Lower lobe of right lung (tissue), 2 donors: ENCODE data around the gene USP32. TPM values are rescaled to one million over a fixed set of nuclear protein-coding genes. Genes with fewer than 3 reads are reported as not detected.
A peak's percentile ranks its signal among the peaks of the same experiment; 100 is the strongest.
"Not testable (repeated sequence)": the region's sequence is repeated elsewhere in the genome, so short reads cannot be mapped to it uniquely, and the experiment has no call there.

ENCODE experiments used
- ATAC-seq, 2 donors: fragments of 200-7000 bp; cut with Tn5 transposase; one replicate each; pipeline ENCODE4 v1.9.1; 2020 to 2022; ENCODE audit warnings: mild to moderate bottlenecking in 2 of 2, moderate library complexity in 2 of 2
- DNase-seq: peaks from one replicate; pipeline ENCODE4 v3.0.0-alpha.2; 2020
- H3K27ac ChIP-seq: fragments of 200-600 bp; one replicate; pipeline ENCODE4 v1.8.0; 2022
- H3K27me3 ChIP-seq: fragments of 200-600 bp; one replicate; pipeline ENCODE4 v1.8.0; 2022; ENCODE audit warnings: low read depth
- H3K36me3 ChIP-seq: fragments of 200-600 bp; one replicate; pipeline ENCODE4 v1.8.0; 2022; ENCODE audit warnings: mild to moderate bottlenecking
- H3K4me1 ChIP-seq: fragments of 200-600 bp; one replicate; pipeline ENCODE4 v1.8.0; 2022
- H3K4me3 ChIP-seq: fragments of 200-600 bp; one replicate; pipeline ENCODE4 v1.8.0; 2022; ENCODE audit warnings: mild to moderate bottlenecking
- H3K9me3 ChIP-seq: fragments of 200-600 bp; one replicate; pipeline ENCODE4 v1.8.0; 2022
- intact Hi-C: fragments of 100-400 bp; cut with DNase I; formaldehyde crosslinking; loops from one replicate; pipeline ENCODE4 v1.11.0; 2022
- total RNA-seq: library from RNA; stranded (reverse); fragmentation: NEBNext Ultra II Directional; extraction: Animal tissue kit (Norgen Biotek cat#: 25700); gene quantifications from one replicate; pipeline ENCODE4 v1.2.1, GENCODE V29; 2021
- TF ChIP-seq, protein P1 (sequence below): fragments of 200-600 bp; IDR thresholded peaks from one replicate; pipeline ENCODE4 v1.8.0; 2022; ENCODE audit warnings: antibody characterized with exemption, mild to moderate bottlenecking
- donor health status: DM: no; HTN: yes; CAD: no; lungs with severe emphysema.

The USP32 gene
- total RNA-seq, 1 donor from 2014 or later = 68.9 TPM

DNA sequence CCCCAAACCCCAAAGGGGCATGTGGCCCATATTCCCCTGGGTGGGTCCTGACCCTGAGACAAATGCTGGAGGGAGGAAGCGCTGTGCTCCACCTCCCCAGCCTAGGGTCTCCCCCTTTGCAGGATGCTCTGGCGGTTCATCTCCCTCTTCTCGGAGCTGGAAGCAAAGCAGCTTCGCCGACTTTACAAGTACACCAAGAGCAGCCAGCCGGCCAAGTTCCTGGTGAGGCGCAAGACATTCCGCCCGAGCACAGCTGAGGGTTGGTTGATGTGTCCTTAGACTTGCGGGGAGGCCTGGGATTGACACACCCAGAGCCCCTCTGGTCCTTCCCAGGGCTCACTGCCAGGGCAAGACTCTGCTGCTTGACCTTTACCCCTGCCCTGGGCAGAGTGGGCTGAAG is 34.7 kb upstream of the USP32 start:
- Histone ChIP-seq H3K9me3 (no peaks in the 10 kb centered on the region), H3K4me1 (no peaks in the 10 kb centered on the region), H3K27ac (no peak overlapping the region), H3K36me3 (no peaks in the 10 kb centered on the region), H3K27me3 (no peaks in the 10 kb centered on the region), H3K4me3 (no peak overlapping the region)
- ATAC-seq (no peak), DNase-seq (no peak)
- TF ChIP-seq, protein P1, sequence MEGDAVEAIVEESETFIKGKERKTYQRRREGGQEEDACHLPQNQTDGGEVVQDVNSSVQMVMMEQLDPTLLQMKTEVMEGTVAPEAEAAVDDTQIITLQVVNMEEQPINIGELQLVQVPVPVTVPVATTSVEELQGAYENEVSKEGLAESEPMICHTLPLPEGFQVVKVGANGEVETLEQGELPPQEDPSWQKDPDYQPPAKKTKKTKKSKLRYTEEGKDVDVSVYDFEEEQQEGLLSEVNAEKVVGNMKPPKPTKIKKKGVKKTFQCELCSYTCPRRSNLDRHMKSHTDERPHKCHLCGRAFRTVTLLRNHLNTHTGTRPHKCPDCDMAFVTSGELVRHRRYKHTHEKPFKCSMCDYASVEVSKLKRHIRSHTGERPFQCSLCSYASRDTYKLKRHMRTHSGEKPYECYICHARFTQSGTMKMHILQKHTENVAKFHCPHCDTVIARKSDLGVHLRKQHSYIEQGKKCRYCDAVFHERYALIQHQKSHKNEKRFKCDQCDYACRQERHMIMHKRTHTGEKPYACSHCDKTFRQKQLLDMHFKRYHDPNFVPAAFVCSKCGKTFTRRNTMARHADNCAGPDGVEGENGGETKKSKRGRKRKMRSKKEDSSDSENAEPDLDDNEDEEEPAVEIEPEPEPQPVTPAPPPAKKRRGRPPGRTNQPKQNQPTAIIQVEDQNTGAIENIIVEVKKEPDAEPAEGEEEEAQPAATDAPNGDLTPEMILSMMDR = no peak
- intact Hi-C loops = no loop called here

DNA sequence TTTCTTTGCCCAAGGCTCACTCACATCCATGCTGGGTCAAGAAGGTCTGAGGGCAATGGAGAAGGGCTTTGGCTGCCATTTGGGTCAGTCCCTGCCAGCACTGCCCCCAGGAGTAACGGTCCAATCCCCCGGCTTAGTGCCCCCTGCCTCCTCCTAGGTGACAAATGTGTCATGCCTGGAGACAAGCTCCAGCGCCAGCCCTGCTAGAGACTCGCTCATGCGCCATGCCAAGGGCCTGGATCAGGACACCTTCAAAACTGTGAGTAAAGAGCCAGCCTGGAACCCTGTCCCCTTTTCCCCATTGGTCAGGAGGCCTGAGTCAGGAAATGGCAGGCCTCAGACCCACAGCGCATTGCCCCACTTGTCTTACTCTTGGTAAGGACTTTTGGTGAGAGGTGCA is 33.7 kb upstream of the USP32 start:
- Histone ChIP-seq H3K9me3 (no peaks in the 10 kb centered on the region), H3K27me3 (no peaks in the 10 kb centered on the region), H3K36me3 (no peaks in the 10 kb centered on the region), H3K27ac (no peak overlapping the region), H3K4me3 (no peak overlapping the region), H3K4me1 (peaks cover 6% of the 10 kb centered on the region)
- TF ChIP-seq, protein P1 = no peak
- DNase-seq (no peak), ATAC-seq (no peak)
- intact Hi-C loops = no loop called here

DNA sequence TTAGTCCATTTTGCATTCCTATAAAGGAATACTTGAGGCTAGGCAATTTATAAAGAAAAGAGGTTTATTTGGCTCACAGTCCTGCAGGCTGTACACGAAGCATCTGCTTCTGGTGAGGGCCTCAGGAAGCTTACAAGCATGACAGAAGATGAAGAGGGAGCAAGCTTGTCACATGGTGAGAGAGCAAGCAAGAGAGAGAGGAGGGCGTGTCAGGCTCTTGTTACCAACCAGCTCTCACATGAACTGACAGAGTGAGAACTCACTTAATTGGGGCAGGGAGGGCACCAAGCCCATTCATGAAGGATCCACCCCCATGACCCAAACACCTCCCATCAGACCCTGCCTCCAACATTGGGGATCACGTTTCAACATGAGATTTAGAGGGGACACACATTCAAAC is 31.9 kb upstream of the USP32 start:
- H3K36me3 ChIP-seq = no peaks in the 10 kb centered on the region
- TF ChIP-seq, protein P1 = no peak
- H3K27me3 ChIP-seq = no peaks in the 10 kb centered on the region

GRCh38 chr17:60422162-60422665 is 30.3 kb upstream of the USP32 start, which contains the start of gene CHCT1:
Gene CHCT1, plus strand, starts transcription at chr17:60422489. Its CDS starts 104 bp downstream, at chr17:60422593.
- Histone ChIP-seq H3K27me3 (no peaks in the 10 kb centered on the region), H3K4me1 (peaks cover 8% of the 10 kb centered on the region), H3K27ac (peak within 1 kb of the TSS; percentile 66), H3K36me3 (no peaks in the 10 kb centered on the region), H3K4me3 (peak within 1 kb of the TSS; percentile 55), H3K9me3 (no peaks in the 10 kb centered on the region)
- intact Hi-C loops = no loop called here
- ATAC-seq = peak; percentile 32 to 47
- TF ChIP-seq, protein P1 = no peak
- peak; percentile 67 for DNase-seq

More for the DNA sequence above, 31.9 kb upstream of the USP32 start:
- Histone ChIP-seq H3K4me3 (no peak overlapping the region), H3K27ac (no peak overlapping the region), H3K9me3 (no peaks in the 10 kb centered on the region), H3K4me1 (peaks cover 8% of the 10 kb centered on the region)
- DNase-seq (no peak), ATAC-seq (no peak)
- intact Hi-C loops = no loop called here

- ATAC-seq (peak; percentile 97 to 98), DNase-seq (peak; percentile 84)
- Histone ChIP-seq H3K4me3 (peak overlapping the region; percentile 55), H3K36me3 (no peaks in the 10 kb centered on the region), H3K4me1 (peaks cover 8% of the 10 kb centered on the region), H3K27me3 (no peaks in the 10 kb centered on the region), H3K27ac (peak overlapping the region; percentile 66), H3K9me3 (no peaks in the 10 kb centered on the region)
- intact Hi-C loops = no loop called here
- TF ChIP-seq, protein P1 = peak; percentile 99
Measured at GRCh38 chr17:60421273-60422161, 29.6 kb upstream of the USP32 start.

DNA sequence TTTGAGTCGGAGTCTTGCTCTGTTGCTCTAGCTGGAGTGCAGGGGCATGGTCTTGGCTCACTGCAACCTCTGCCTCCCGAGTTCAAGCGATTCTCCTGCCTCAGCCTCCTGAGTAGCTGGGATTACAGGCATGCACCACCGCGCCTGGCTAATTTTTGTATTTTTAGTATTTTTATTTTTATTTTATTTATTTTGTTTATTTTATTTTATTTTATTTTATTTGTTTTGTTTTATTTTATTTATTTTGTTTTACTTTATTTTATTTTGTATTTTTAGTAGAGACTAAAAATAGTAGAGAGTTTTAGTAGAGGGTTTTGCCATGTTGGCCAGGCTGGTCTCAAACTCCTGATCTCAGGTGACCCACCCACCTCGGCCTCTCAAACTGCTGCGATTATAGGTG is 27.9 kb upstream of the USP32 start:
- H3K9me3 ChIP-seq, DNase-seq, H3K36me3 ChIP-seq, H3K27me3 ChIP-seq, H3K27ac ChIP-seq, ATAC-seq, H3K4me3 ChIP-seq, intact Hi-C loops, H3K4me1 ChIP-seq: not testable (repeated sequence)

- intact Hi-C loops, H3K36me3 ChIP-seq, H3K27me3 ChIP-seq, H3K9me3 ChIP-seq, DNase-seq, H3K4me1 ChIP-seq, ATAC-seq, H3K27ac ChIP-seq, H3K4me3 ChIP-seq: not testable (repeated sequence)
Measured at GRCh38 chr17:60419003-60419402, 27.1 kb upstream of the USP32 start.
